ENCODE results near the gene WDTC1. TPM values are rescaled to one million over a fixed set of nuclear protein-coding genes. Genes with fewer than 3 reads are reported as not detected.

WDTC1 gene
- total RNA-seq, 6 experiments from 2014 or later = 17.6 to 22.7 (median 19.8) TPM

GRCh38 chr1:27331426-27331825 is 97.0 kb downstream of the WDTC1 start:
- Histone ChIP-seq H3K27ac (no peak overlapping the region), H3K4me1 (no peaks in the 10 kb centered on the region), H3K9me3 (no peaks in the 10 kb centered on the region), H3K27me3 (no peaks in the 10 kb centered on the region), H3K4me3 (no peak overlapping the region), H3K36me3 (peaks cover 0 to 25% (median 9%) of the 10 kb centered on the region in 4 donors)
- DNase-seq = no peak
- intact Hi-C loops (cut with DNase I) = no loop called here
- ATAC-seq = no peak
- no peak for TF ChIP-seq POLR2A (IDR thresholded peaks at IDR 0.05)
- no peak for TF ChIP-seq CTCF (IDR thresholded peaks at IDR 0.05)
- 73% methylated on average over 2 of the region's 3 CpGs for WGBS (ENCODE audit: insufficient coverage, low coverage, low lambda C conversion rate, missing lambda C conversion rate)

- no peak for ATAC-seq
- intact Hi-C loops (cut with DNase I) = no loop called here
Measured at GRCh38 chr1:27331922-27332321, 97.5 kb downstream of the WDTC1 start.

GRCh38 chr1:27332536-27333281 is 98.3 kb downstream of the WDTC1 start:
- peaks cover 0 to 29% (median 9%) of the 10 kb centered on the region in 4 donors for H3K36me3 ChIP-seq
- H3K9me3 ChIP-seq = no peaks in the 10 kb centered on the region
- 76% methylated on average over 5 of the region's 11 CpGs for WGBS (ENCODE audit: insufficient coverage, low coverage, low lambda C conversion rate, missing lambda C conversion rate)
- peak in 1 of 3 donors; percentile 44 for DNase-seq
- TF ChIP-seq CTCF (IDR thresholded peaks at IDR 0.05) = peak; percentile 56 to 81 (median 79)
- no peak for TF ChIP-seq POLR2A (IDR thresholded peaks at IDR 0.05)
- H3K27me3 ChIP-seq = no peaks in the 10 kb centered on the region
- peak; percentile 61 to 74 (median 72) for ATAC-seq
- no peaks in the 10 kb centered on the region for H3K4me1 ChIP-seq
- H3K27ac ChIP-seq = no peak overlapping the region
- H3K4me3 ChIP-seq = no peak overlapping the region
- intact Hi-C loops (cut with DNase I) = no loop called here

More at GRCh38 chr1:27331922-27332321, 97.5 kb downstream of the WDTC1 start:
- no peak for TF ChIP-seq CTCF (IDR thresholded peaks at IDR 0.05)
- no peak for TF ChIP-seq POLR2A (IDR thresholded peaks at IDR 0.05)
- Histone ChIP-seq H3K4me3 (no peak overlapping the region), H3K4me1 (no peaks in the 10 kb centered on the region), H3K27ac (no peak overlapping the region), H3K9me3 (no peaks in the 10 kb centered on the region), H3K27me3 (no peaks in the 10 kb centered on the region), H3K36me3 (peaks cover 0 to 29% (median 9%) of the 10 kb centered on the region in 4 donors)
- no CpG with 5 or more reads among the region's 5 CpGs for WGBS (ENCODE audit: insufficient coverage, low coverage, low lambda C conversion rate, missing lambda C conversion rate)
- no peak for DNase-seq

GRCh38 chr1:27333717-27334279 is 99.4 kb downstream of the WDTC1 start:
- DNase-seq (no peak), ATAC-seq (no peak)
- Histone ChIP-seq H3K9me3 (no peaks in the 10 kb centered on the region), H3K4me3 (no peak overlapping the region), H3K27me3 (no peaks in the 10 kb centered on the region), H3K36me3 (peaks cover 0 to 29% (median 9%) of the 10 kb centered on the region in 4 donors), H3K27ac (no peak overlapping the region), H3K4me1 (no peaks in the 10 kb centered on the region)
- intact Hi-C loops (cut with DNase I) = no loop called here
- 82% methylated on average over 8 of the region's 17 CpGs for WGBS (ENCODE audit: insufficient coverage, low coverage, low lambda C conversion rate, missing lambda C conversion rate)
- TF ChIP-seq CTCF (IDR thresholded peaks at IDR 0.05) = no peak
- TF ChIP-seq POLR2A (IDR thresholded peaks at IDR 0.05) = no peak

Data from right lobe of liver (tissue), 6 donors.